Glutamatergic neuron (in vitro differentiated cells): ENCODE data around the gene DPP4. TPM values are rescaled to one million over a fixed set of nuclear protein-coding genes. Genes with fewer than 3 reads are reported as not detected.

ENCODE experiments used
- DNase-seq: peaks from one replicate; pipeline ENCODE4 v3.0.0; 2022
- H3K27ac Mint-ChIP-seq: one replicate; pipeline ENCODE4 v1.8.0; 2020; ENCODE audit warnings: mild to moderate bottlenecking, mixed read lengths, inconsistent platforms; ENCODE audit not compliant: unreplicated experiment
- H3K27me3 Mint-ChIP-seq: one replicate; pipeline ENCODE4 v1.8.0; 2020; ENCODE audit warnings: mild to moderate bottlenecking, moderate library complexity, mixed read lengths, inconsistent platforms; ENCODE audit not compliant: unreplicated experiment
- H3K36me3 Mint-ChIP-seq: one replicate; pipeline ENCODE4 v1.8.0; 2020; ENCODE audit warnings: mild to moderate bottlenecking, mixed read lengths, inconsistent platforms; ENCODE audit not compliant: unreplicated experiment
- H3K4me1 Mint-ChIP-seq: one replicate; pipeline ENCODE4 v1.8.0; 2020; ENCODE audit warnings: mild to moderate bottlenecking, low read depth, mixed read lengths, inconsistent platforms; ENCODE audit not compliant: unreplicated experiment
- H3K4me3 Mint-ChIP-seq: one replicate; pipeline ENCODE4 v1.8.0; 2020; ENCODE audit warnings: mild to moderate bottlenecking, mixed read lengths, inconsistent platforms; ENCODE audit not compliant: unreplicated experiment
- H3K9me3 Mint-ChIP-seq: one replicate; pipeline ENCODE4 v1.8.0; 2020; ENCODE audit warnings: mild to moderate bottlenecking, moderate library complexity, mixed read lengths, inconsistent platforms; ENCODE audit not compliant: unreplicated experiment
- total RNA-seq: library from RNA; stranded (reverse); fragmentation: NEBNext Ultra II Directional; extraction: Animal tissue kit (Norgen Biotek cat#: 25700); gene quantifications from one replicate; pipeline ENCODE4 v1.2.1, GENCODE V29; 2021; ENCODE audit not compliant: unreplicated experiment
- TF ChIP-seq, protein P1 (sequence below): fragments of 200-600 bp; sonication (generic); IDR thresholded peaks from one replicate; pipeline ENCODE4 v1.5.0; 2021; ENCODE audit not compliant: partially characterized antibody, unreplicated experiment

DPP4 gene
- total RNA-seq, 1 donor from 2014 or later: 0.20 TPM

- DNase-seq: no peak
- Mint-ChIP-seq H3K4me1 (no peaks in the 10 kb centered on the region), H3K27me3 (no peaks in the 10 kb centered on the region), H3K27ac (no peak overlapping the region), H3K4me3 (no peak overlapping the region), H3K36me3 (no peaks in the 10 kb centered on the region), H3K9me3 (no peaks in the 10 kb centered on the region)
- TF ChIP-seq, protein P1, sequence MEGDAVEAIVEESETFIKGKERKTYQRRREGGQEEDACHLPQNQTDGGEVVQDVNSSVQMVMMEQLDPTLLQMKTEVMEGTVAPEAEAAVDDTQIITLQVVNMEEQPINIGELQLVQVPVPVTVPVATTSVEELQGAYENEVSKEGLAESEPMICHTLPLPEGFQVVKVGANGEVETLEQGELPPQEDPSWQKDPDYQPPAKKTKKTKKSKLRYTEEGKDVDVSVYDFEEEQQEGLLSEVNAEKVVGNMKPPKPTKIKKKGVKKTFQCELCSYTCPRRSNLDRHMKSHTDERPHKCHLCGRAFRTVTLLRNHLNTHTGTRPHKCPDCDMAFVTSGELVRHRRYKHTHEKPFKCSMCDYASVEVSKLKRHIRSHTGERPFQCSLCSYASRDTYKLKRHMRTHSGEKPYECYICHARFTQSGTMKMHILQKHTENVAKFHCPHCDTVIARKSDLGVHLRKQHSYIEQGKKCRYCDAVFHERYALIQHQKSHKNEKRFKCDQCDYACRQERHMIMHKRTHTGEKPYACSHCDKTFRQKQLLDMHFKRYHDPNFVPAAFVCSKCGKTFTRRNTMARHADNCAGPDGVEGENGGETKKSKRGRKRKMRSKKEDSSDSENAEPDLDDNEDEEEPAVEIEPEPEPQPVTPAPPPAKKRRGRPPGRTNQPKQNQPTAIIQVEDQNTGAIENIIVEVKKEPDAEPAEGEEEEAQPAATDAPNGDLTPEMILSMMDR: no peak
These were observed 97.7 kb downstream of the DPP4 start for GRCh38 chr2:161976295-161976694.

DNA sequence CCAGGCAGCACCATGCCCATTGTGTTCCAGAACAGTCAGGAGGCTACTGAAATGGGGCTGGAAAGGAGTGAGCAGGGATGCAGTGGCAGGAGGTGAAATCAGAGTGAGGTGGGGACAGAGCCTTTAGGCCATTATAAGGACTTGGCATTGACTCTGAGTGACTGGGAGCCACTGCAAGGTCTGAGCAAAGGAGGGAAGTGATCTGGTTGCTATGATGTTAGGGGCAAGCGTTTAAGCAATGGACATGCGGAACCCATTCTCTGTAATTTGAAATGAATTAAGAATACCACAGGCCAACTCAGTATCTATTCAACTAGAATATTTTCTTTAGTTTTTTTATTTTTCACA lies 98.2 kb downstream of the DPP4 start:
- Mint-ChIP-seq H3K36me3 (no peaks in the 10 kb centered on the region), H3K4me1 (no peaks in the 10 kb centered on the region), H3K27ac (no peak overlapping the region), H3K9me3 (no peaks in the 10 kb centered on the region), H3K27me3 (no peaks in the 10 kb centered on the region), H3K4me3 (no peak overlapping the region)
- TF ChIP-seq, protein P1: no peak
- DNase-seq: no peak

- no peak overlapping the region for H3K4me3 Mint-ChIP-seq
- no peaks in the 10 kb centered on the region for H3K36me3 Mint-ChIP-seq
- H3K9me3 Mint-ChIP-seq: no peaks in the 10 kb centered on the region
- H3K27me3 Mint-ChIP-seq: no peaks in the 10 kb centered on the region
- TF ChIP-seq, protein P1: no peak
- no peak overlapping the region for H3K27ac Mint-ChIP-seq
- no peak for DNase-seq
- H3K4me1 Mint-ChIP-seq: no peaks in the 10 kb centered on the region
These were observed 98.8 kb downstream of the DPP4 start for GRCh38 chr2:161975062-161975812.

GRCh38 chr2:161974461-161974860 lies 99.6 kb downstream of the DPP4 start:
- no peaks in the 10 kb centered on the region for H3K9me3 Mint-ChIP-seq
- H3K4me1 Mint-ChIP-seq: no peaks in the 10 kb centered on the region
- H3K27me3 Mint-ChIP-seq: no peaks in the 10 kb centered on the region
- no peak for DNase-seq
- TF ChIP-seq, protein P1: no peak
- no peak overlapping the region for H3K27ac Mint-ChIP-seq
- H3K4me3 Mint-ChIP-seq: no peak overlapping the region
- no peaks in the 10 kb centered on the region for H3K36me3 Mint-ChIP-seq

GRCh38 chr2:161972866-161973265 lies 101.1 kb downstream of the DPP4 start:
- Mint-ChIP-seq H3K27me3 (no peaks in the 10 kb centered on the region), H3K36me3 (no peaks in the 10 kb centered on the region), H3K27ac (no peak overlapping the region), H3K4me3 (no peak overlapping the region), H3K9me3 (no peaks in the 10 kb centered on the region), H3K4me1 (no peaks in the 10 kb centered on the region)
- TF ChIP-seq, protein P1: no peak
- DNase-seq: no peak
